ENCODE data around the gene PLG. TPM values are rescaled to one million over a fixed set of nuclear protein-coding genes. Genes with fewer than 3 reads are reported as not detected.

The PLG gene
- total RNA-seq, 4 donors from 2014 or later = not detected

DNA sequence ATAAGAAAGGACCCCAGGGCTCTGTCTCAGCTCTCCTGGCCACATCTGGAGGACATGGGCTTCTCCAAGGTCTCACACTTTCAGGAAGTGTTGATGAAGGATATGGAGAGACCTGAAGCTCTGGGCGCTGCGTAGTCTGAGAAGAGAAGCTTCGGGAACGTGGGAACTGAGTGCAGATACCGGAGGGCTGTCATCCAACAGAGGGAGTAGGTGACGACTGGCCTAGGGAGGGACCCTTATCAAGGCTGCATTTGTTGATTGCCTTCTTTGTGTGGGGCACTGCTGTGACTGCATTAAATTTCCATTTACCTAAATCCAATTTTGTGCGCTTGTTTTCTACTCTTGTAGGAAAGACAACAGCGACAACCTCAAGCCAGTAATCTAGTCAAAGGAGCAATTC lies 63.4 kb downstream of the PLG start:
- intact Hi-C loops (cut with DNase I; ENCODE audit: low total_unique reads) = no loop called here
- in situ Hi-C loops (cut with MboI; ENCODE audit: low pct_ligation_motif_present in 1 of 4, low pct_unique_long_range_greater_than_20kb in 1 of 4, low sequenced_read_pairs in 3 of 4) = no loop called here
- H3K27me3 ChIP-seq = peaks cover 12% of the 10 kb centered on the region
- H3K9me3 ChIP-seq = no peaks in the 10 kb centered on the region
- TF ChIP-seq POLR2A (IDR thresholded peaks at IDR 0.05) (no peak), CTCF (IDR thresholded peaks at IDR 0.05) (no peak), POLR2AphosphoS5 (IDR thresholded peaks at IDR 0.05) (no peak), EP300 (IDR thresholded peaks at IDR 0.05; ENCODE audit: low read depth) (no peak)
- no peak for DNase-seq
- H3K4me1 ChIP-seq = peaks cover 0 to 5% (median 0%) of the 10 kb centered on the region in 4 donors
- H3K4me3 ChIP-seq = no peak overlapping the region
- 70 to 82% methylated on average over 2 to 8 of the region's 8 CpGs for WGBS, 2 donors (ENCODE audit: low coverage in 1 of 2)
- H3K36me3 ChIP-seq = no peaks in the 10 kb centered on the region
- H3K27ac ChIP-seq = no peak overlapping the region

GRCh38 chr6:160766657-160766988 lies 64.6 kb downstream of the PLG start:
- in situ Hi-C loops (cut with MboI; ENCODE audit: low pct_ligation_motif_present in 1 of 4, low pct_unique_long_range_greater_than_20kb in 1 of 4, low sequenced_read_pairs in 3 of 4) (no loop called here), intact Hi-C loops (cut with DNase I; ENCODE audit: low total_unique reads) (no loop called here)
- Histone ChIP-seq H3K9me3 (no peaks in the 10 kb centered on the region), H3K4me1 (peaks cover 0 to 5% (median 0%) of the 10 kb centered on the region in 4 donors), H3K27ac (no peak overlapping the region), H3K4me3 (peak overlapping the region in 2 of 4 donors; percentile 34 to 49), H3K36me3 (no peaks in the 10 kb centered on the region), H3K27me3 (peaks cover 12% of the 10 kb centered on the region)
- 22 to 60% methylated on average over 1 to 7 of the region's 7 CpGs for WGBS, 2 donors (ENCODE audit: low coverage in 1 of 2)
- no peak for DNase-seq
- TF ChIP-seq EP300 (IDR thresholded peaks at IDR 0.05; ENCODE audit: low read depth) (no peak), POLR2AphosphoS5 (IDR thresholded peaks at IDR 0.05) (no peak), POLR2A (IDR thresholded peaks at IDR 0.05) (no peak), CTCF (IDR thresholded peaks at IDR 0.05) (no peak)

DNA sequence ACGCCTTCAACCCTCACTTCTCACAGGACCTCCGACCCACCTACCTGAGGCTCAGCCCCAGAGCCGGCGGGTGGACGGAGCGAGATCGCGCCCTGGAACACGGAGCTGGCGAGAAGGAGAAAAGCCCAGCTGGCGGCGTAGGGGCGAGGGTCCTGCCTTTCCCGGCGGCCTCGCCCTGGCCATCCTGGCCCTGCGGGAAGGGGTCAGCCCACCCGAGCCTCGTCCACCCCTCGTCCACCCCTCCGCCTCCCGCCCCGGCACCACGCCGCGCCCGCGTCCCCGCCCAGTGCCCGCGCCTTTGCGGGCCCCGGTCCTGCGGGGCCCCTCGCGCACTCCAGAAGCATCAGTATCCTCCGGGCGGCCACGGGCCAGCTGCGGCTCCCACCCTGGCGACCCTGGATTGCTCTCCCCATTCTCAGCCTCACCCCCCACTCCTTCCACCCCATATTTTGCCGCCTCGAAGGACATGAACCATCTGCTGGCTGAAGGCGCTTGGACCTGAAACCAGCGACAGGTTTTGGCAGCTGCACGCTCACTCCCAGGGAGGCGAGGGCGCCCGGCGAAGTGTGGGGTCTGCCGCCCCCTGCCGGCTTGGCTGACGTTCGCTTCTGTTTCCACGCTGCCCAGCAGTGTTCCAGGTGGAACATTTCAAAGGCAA lies 65.1 kb downstream of the PLG start:
- Histone ChIP-seq H3K27ac (no peak overlapping the region), H3K4me1 (peaks cover 0 to 5% (median 0%) of the 10 kb centered on the region in 4 donors), H3K9me3 (no peaks in the 10 kb centered on the region), H3K4me3 (peak overlapping the region; percentile 20 to 49 (median 30)), H3K27me3 (peaks cover 12% of the 10 kb centered on the region), H3K36me3 (no peaks in the 10 kb centered on the region)
- intact Hi-C loops (cut with DNase I; ENCODE audit: low total_unique reads) = no loop called here
- TF ChIP-seq CTCF (IDR thresholded peaks at IDR 0.05) (peak; percentile 35 to 70 (median 57)), POLR2A (IDR thresholded peaks at IDR 0.05) (no peak)
- 0 to 4% methylated on average over 7 to 47 of the region's 55 CpGs for WGBS, 2 donors (ENCODE audit: low coverage in 1 of 2)
- in situ Hi-C loops (cut with MboI; ENCODE audit: low pct_ligation_motif_present in 1 of 4, low pct_unique_long_range_greater_than_20kb in 1 of 4, low sequenced_read_pairs in 3 of 4) = no loop called here
- DNase-seq = peak; percentile 61

DNA sequence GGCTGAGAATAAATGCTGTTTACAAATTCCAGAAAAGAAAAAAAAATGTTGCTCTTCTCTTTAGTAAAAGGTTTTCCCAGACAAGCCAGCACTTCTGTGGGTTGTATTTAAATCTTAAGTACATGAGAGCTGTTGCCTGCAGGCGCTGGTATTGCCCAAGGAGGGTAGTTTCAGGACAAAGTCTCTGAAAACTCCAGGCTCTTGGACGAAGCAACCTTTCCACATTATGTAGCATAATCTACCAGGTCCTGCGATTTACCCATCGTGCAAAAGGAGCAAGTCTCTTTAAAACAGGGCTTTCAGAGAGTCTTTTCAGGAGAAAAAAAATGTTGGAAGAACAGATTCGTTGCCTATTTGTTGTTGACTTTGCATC lies 65.6 kb downstream of the PLG start:
- Histone ChIP-seq H3K27ac (no peak overlapping the region), H3K27me3 (peaks cover 12% of the 10 kb centered on the region), H3K4me1 (peaks cover 0 to 5% (median 0%) of the 10 kb centered on the region in 4 donors), H3K4me3 (peak overlapping the region in 2 of 4 donors; percentile 26 to 49), H3K36me3 (no peaks in the 10 kb centered on the region), H3K9me3 (no peaks in the 10 kb centered on the region)
- in situ Hi-C loops (cut with MboI; ENCODE audit: low pct_ligation_motif_present in 1 of 4, low pct_unique_long_range_greater_than_20kb in 1 of 4, low sequenced_read_pairs in 3 of 4) (no loop called here), intact Hi-C loops (cut with DNase I; ENCODE audit: low total_unique reads) (no loop called here)
- TF ChIP-seq CTCF (IDR thresholded peaks at IDR 0.05) (peak in 1 of 5 experiments; percentile 4), POLR2A (IDR thresholded peaks at IDR 0.05) (no peak)
- WGBS, 2 donors (ENCODE audit: low coverage in 1 of 2) = 35 to 36% methylated on average over 5 of the region's 5 CpGs
- DNase-seq = no peak

Data from transverse colon (tissue), 4 donors.